Activated B cell treated with CpG ODN at 0.5 μM for 24 hours (primary cell): ENCODE measurements around the gene SECISBP2. TPM values are rescaled to one million over a fixed set of nuclear protein-coding genes. Genes with fewer than 3 reads are reported as not detected.
"Not testable (repeated sequence)": the region's sequence is repeated elsewhere in the genome, so short reads cannot be mapped to it uniquely, and the experiment has no call there.

Experiments used
- ATAC-seq: fragments of 200-7000 bp; cut with Tn5 transposase; one replicate; pipeline ENCODE4 v1.10.0; 2021; ENCODE audit warnings: low read depth, mild to moderate bottlenecking, moderate library complexity
- CTCF ChIA-PET: fragments of 350-600 bp; sonication (Branson Sonifier 250); formaldehyde crosslinking; loops from one replicate; lab custom pipeline; 2021; ENCODE audit warnings: antibody characterized with exemption; lab: Charles Lee
- POLR2A ChIA-PET: fragments of 350-600 bp; sonication (Branson Sonifier 250); formaldehyde crosslinking; loops from one replicate; lab custom pipeline; 2021; ENCODE audit warnings: antibody characterized with exemption; lab: Charles Lee
- DNase-seq: peaks from one replicate; pipeline ENCODE4 v3.0.0; 2022
- H3K27ac Mint-ChIP-seq: one replicate; pipeline ENCODE4 v1.8.0; 2020; ENCODE audit warnings: mixed read lengths
- H3K27me3 Mint-ChIP-seq: one replicate; pipeline ENCODE4 v1.8.0; 2021; ENCODE audit warnings: mixed read lengths
- H3K36me3 Mint-ChIP-seq: one replicate; pipeline ENCODE4 v1.8.0; 2021; ENCODE audit warnings: low read depth, mixed read lengths
- H3K4me1 Mint-ChIP-seq: one replicate; pipeline ENCODE4 v1.8.0; 2021; ENCODE audit warnings: mixed read lengths
- H3K4me3 Mint-ChIP-seq: one replicate; pipeline ENCODE4 v1.8.0; 2020; ENCODE audit warnings: mild to moderate bottlenecking, mixed read lengths
- H3K9me3 Mint-ChIP-seq: one replicate; pipeline ENCODE4 v1.8.0; 2020; ENCODE audit warnings: mixed read lengths
- CTCF ChIP-seq: fragments of 200-600 bp; IDR thresholded peaks from one replicate; pipeline ENCODE4 v1.8.0; 2022; ENCODE audit warnings: antibody characterized with exemption, mild to moderate bottlenecking
- intact Hi-C: fragments of 100-400 bp; cut with micrococcal nuclease; formaldehyde crosslinking; loops from one replicate; pipeline ENCODE4 v1.15.1; 2024
- total RNA-seq: library from RNA; stranded (reverse); gene quantifications from 2 replicates; pipeline ENCODE4 v1.2.3, GENCODE V29; 2022

The SECISBP2 gene
- total RNA-seq: 81.5 and 97.1 TPM in 2 replicates

GRCh38 chr9:89318123-89319014 is at the start of gene SECISBP2:
Gene SECISBP2 (plus strand): TSS chr9:89318500. CDS start chr9:89318577, 77 bp downstream.
- ChIA-PET CTCF (interaction anchor here (0.7 kb wide), 1 partner anchor 463 kb away, joined by 3 read pairs; no protein-coding TSS in a partner anchor), POLR2A (interaction anchor here (0.5 to 2.1 kb wide), 7 partner anchors 8 to 230 kb away, joined by 3 to 19 read pairs (median 3); partner anchors contain the start of gene CKS2)
- H3K27me3 Mint-ChIP-seq: no peaks in the 10 kb centered on the region
- intact Hi-C loops: loop anchor here (1.0 to 10.0 kb wide), 5 partner anchors 8 to 1486 kb away; partner anchors contain the start of gene SYK
- peaks cover 62% of the 10 kb centered on the region for H3K4me1 Mint-ChIP-seq
- H3K9me3 Mint-ChIP-seq: no peaks in the 10 kb centered on the region
- TF ChIP-seq CTCF: no peak
- peaks cover 76% of the 10 kb centered on the region for H3K36me3 Mint-ChIP-seq
- DNase-seq (peak; percentile 98), ATAC-seq (peak; percentile 92)
- H3K27ac Mint-ChIP-seq: peak within 1 kb of the TSS; percentile 98
- H3K4me3 Mint-ChIP-seq: peak within 1 kb of the TSS; percentile 91

GRCh38 chr9:89273528-89274279 is 44.6 kb upstream of the SECISBP2 start:
- intact Hi-C loops: no loop called here
- Mint-ChIP-seq H3K36me3 (peaks cover 11% of the 10 kb centered on the region), H3K27me3 (peaks cover 6% of the 10 kb centered on the region), H3K9me3 (peaks cover 15% of the 10 kb centered on the region), H3K4me1 (no peaks in the 10 kb centered on the region), H3K27ac (no peak overlapping the region), H3K4me3 (no peak overlapping the region)
- DNase-seq (no peak), ATAC-seq (no peak)
- ChIA-PET POLR2A (no interaction called here), CTCF (no interaction called here)
- no peak for TF ChIP-seq CTCF

GRCh38 chr9:89274838-89275237 is 43.5 kb upstream of the SECISBP2 start:
- ATAC-seq (no peak), DNase-seq (no peak)
- CTCF ChIA-PET: no interaction called here
- H3K27me3 Mint-ChIP-seq: peaks cover 6% of the 10 kb centered on the region
- TF ChIP-seq CTCF: no peak
- POLR2A ChIA-PET: no interaction called here
- peaks cover 15% of the 10 kb centered on the region for H3K9me3 Mint-ChIP-seq
- no peaks in the 10 kb centered on the region for H3K4me1 Mint-ChIP-seq
- H3K4me3 Mint-ChIP-seq: no peak overlapping the region
- H3K27ac Mint-ChIP-seq: no peak overlapping the region
- intact Hi-C loops: no loop called here
- peaks cover 11% of the 10 kb centered on the region for H3K36me3 Mint-ChIP-seq

GRCh38 chr9:89276040-89276439 is 42.3 kb upstream of the SECISBP2 start:
- H3K9me3 Mint-ChIP-seq: peaks cover 15% of the 10 kb centered on the region
- ATAC-seq, H3K27me3 Mint-ChIP-seq, intact Hi-C loops, H3K4me3 Mint-ChIP-seq, POLR2A ChIA-PET, H3K4me1 Mint-ChIP-seq, DNase-seq, CTCF ChIA-PET, H3K27ac Mint-ChIP-seq: not testable (repeated sequence)
- peaks cover 11% of the 10 kb centered on the region for H3K36me3 Mint-ChIP-seq

GRCh38 chr9:89277043-89277442 is 41.3 kb upstream of the SECISBP2 start:
- Mint-ChIP-seq H3K4me1 (peaks cover 2% of the 10 kb centered on the region), H3K9me3 (peaks cover 15% of the 10 kb centered on the region), H3K4me3 (no peak overlapping the region), H3K36me3 (peaks cover 11% of the 10 kb centered on the region), H3K27ac (no peak overlapping the region), H3K27me3 (peaks cover 6% of the 10 kb centered on the region)
- intact Hi-C loops: no loop called here
- CTCF ChIA-PET: no interaction called here
- TF ChIP-seq CTCF: no peak
- ATAC-seq (no peak), DNase-seq (no peak)
- POLR2A ChIA-PET: no interaction called here
